ENCODE data around the gene PAX7.
"Not testable (repeated sequence)": the region's sequence is repeated elsewhere in the genome, so short reads cannot be mapped to it uniquely, and the experiment has no call there.

The PAX7 gene

GRCh38 chr1:18630511-18631495, at the start of gene PAX7:
TSS of gene PAX7 (plus strand) at chr1:18630846. CDS start at chr1:18631604, 758 bp downstream.
- no peak for DNase-seq

GRCh38 chr1:18581420-18581880, 49.2 kb upstream of the PAX7 start:
- no peak for DNase-seq

- no peak for DNase-seq
Observed at GRCh38 chr1:18582890-18583289, 47.8 kb upstream of the PAX7 start.

GRCh38 chr1:18583326-18583941, 47.2 kb upstream of the PAX7 start:
- DNase-seq, result no peak

- not testable (repeated sequence) for DNase-seq
Observed at GRCh38 chr1:18586016-18586415, 44.6 kb upstream of the PAX7 start.

GRCh38 chr1:18588093-18588492, 42.6 kb upstream of the PAX7 start:
- DNase-seq, result no peak

- DNase-seq, result no peak
Observed at GRCh38 chr1:18592368-18592767, 38.3 kb upstream of the PAX7 start.

GRCh38 chr1:18597160-18598042, 33.2 kb upstream of the PAX7 start:
- peak; percentile 3 for DNase-seq

GRCh38 chr1:18599086-18599485, 31.6 kb upstream of the PAX7 start:
- DNase-seq, result no peak

- DNase-seq, result no peak
Observed at GRCh38 chr1:18599704-18600103, 30.9 kb upstream of the PAX7 start.

GRCh38 chr1:18602533-18603211, 28.0 kb upstream of the PAX7 start:
- DNase-seq, result no peak

GRCh38 chr1:18603212-18603852, 27.3 kb upstream of the PAX7 start:
- DNase-seq, result no peak

GRCh38 chr1:18606443-18607288, 24.0 kb upstream of the PAX7 start:
- no peak for DNase-seq

GRCh38 chr1:18607289-18607760, 23.3 kb upstream of the PAX7 start:
- DNase-seq, result no peak

GRCh38 chr1:18608534-18608933, 22.1 kb upstream of the PAX7 start:
- DNase-seq, result no peak

- no peak for DNase-seq
Observed at GRCh38 chr1:18611311-18611710, 19.3 kb upstream of the PAX7 start.

- DNase-seq, result no peak
Observed at GRCh38 chr1:18612073-18612472, 18.6 kb upstream of the PAX7 start.

GRCh38 chr1:18614069-18614735, 16.4 kb upstream of the PAX7 start:
- DNase-seq, result no peak

- peak; percentile 60 for DNase-seq
Observed at GRCh38 chr1:18618546-18619466, 11.8 kb upstream of the PAX7 start.
